Panc1 (cell line): ENCODE data around the gene MORF4L2. TPM values are rescaled to one million over a fixed set of nuclear protein-coding genes. Genes with fewer than 3 reads are reported as not detected.
"Not testable (repeated sequence)": the region's sequence is repeated elsewhere in the genome, so short reads cannot be mapped to it uniquely, and the experiment has no call there.

Source experiments
- ATAC-seq: fragments of 200-7000 bp; cut with Tn5 transposase; 2 replicates; pipeline ENCODE4 v1.9.1; 2020; ENCODE audit warnings: mild to moderate bottlenecking, moderate library complexity
- BruUV-seq: library from RNA; stranded (reverse); fragments of 400-500 nt; replicated peaks from 2 replicates; lab custom pipeline; 2021; lab: Mats Ljungman, UMichigan
- CTCF ChIA-PET: fragments of 300-600 bp; sonication (Branson Sonifier 250); formaldehyde crosslinking; loops from one replicate; lab custom pipeline; 2022; ENCODE audit warnings: antibody characterized with exemption; lab: Charles Lee
- POLR2A ChIA-PET: fragments of 300-600 bp; sonication (Branson Sonifier 250); formaldehyde crosslinking; loops from one replicate; lab custom pipeline; 2022; ENCODE audit warnings: antibody characterized with exemption; lab: Charles Lee
- DNase-seq: peaks from one replicate; pipeline ENCODE4 v3.0.0-alpha.2; 2010; ENCODE audit warnings: low read depth, low spot score
- H3K27ac ChIP-seq: 2 replicates; pipeline ENCODE4 v1.5.1; 2011; ENCODE audit warnings: mild to moderate bottlenecking, low read length, inconsistent platforms
- H3K27me3 ChIP-seq: fragments of 200-500 bp; sonication (Bioruptor generic); 2 replicates; pipeline ENCODE4 v1.6.0; 2014; ENCODE audit warnings: low read length, inconsistent platforms; ENCODE audit not compliant: control insufficient read depth, insufficient read depth
- H3K36me3 ChIP-seq: fragments of 200-500 bp; sonication (Bioruptor generic); 2 replicates; pipeline ENCODE4 v1.5.1; 2014; ENCODE audit warnings: inconsistent platforms, mild to moderate bottlenecking, low read length, moderate library complexity; ENCODE audit not compliant: control insufficient read depth, insufficient read depth
- H3K4me1 ChIP-seq: 2 replicates; pipeline ENCODE4 v1.5.1; 2011; ENCODE audit warnings: inconsistent platforms, mild to moderate bottlenecking, low read length, moderate library complexity; ENCODE audit not compliant: control insufficient read depth, insufficient read depth
- H3K4me3 ChIP-seq, 2 experiments: 2 replicates each; pipeline ENCODE4 v1.5.1; 2011 to 2012; ENCODE audit warnings: low read depth in 2 of 2, low read length in 2 of 2, mild to moderate bottlenecking in 2 of 2, inconsistent platforms in 1 of 2, moderate library complexity in 1 of 2
- H3K9me3 ChIP-seq: fragments of 200-500 bp; sonication (Bioruptor generic); 2 replicates; pipeline ENCODE4 v1.5.1; 2014; ENCODE audit warnings: low read depth, mild to moderate bottlenecking, inconsistent platforms, low read length, moderate library complexity; ENCODE audit not compliant: control insufficient read depth, insufficient read depth
- CTCF ChIP-seq: fragments of 450-650 bp; IDR thresholded peaks from 2 replicates; pipeline ENCODE4 v1.5.1; 2017; ENCODE audit warnings: mild to moderate bottlenecking
- POLR2AphosphoS5 ChIP-seq: IDR thresholded peaks from 2 replicates; pipeline ENCODE4 v1.6.1; 2012; ENCODE audit warnings: mild to moderate bottlenecking, low read depth, low read length, moderate library complexity
- SIN3A ChIP-seq: IDR thresholded peaks from 2 replicates; pipeline ENCODE4 v1.6.1; 2012; ENCODE audit warnings: low read depth, mild to moderate bottlenecking, low read length, moderate library complexity, borderline replicate concordance; ENCODE audit not compliant: insufficient read depth
- TCF7L2 ChIP-seq: IDR thresholded peaks from 2 replicates; pipeline ENCODE4 v1.6.1; 2011; ENCODE audit warnings: mild to moderate bottlenecking, low read depth, low read length, inconsistent platforms
- in situ Hi-C: cut with HindIII; loops from 2 replicates; pipeline ENCODE4 v1.10.0; 2016; ENCODE audit warnings: low sequenced_read_pairs, low pct_unique_long_range_greater_than_20kb
- intact Hi-C: fragments of 100-400 bp; cut with micrococcal nuclease; formaldehyde crosslinking; loops from one replicate; pipeline ENCODE4 v1.10.0; 2022; ENCODE audit not compliant: unreplicated experiment
- total RNA-seq: library from RNA; stranded (reverse); gene quantifications from one replicate; pipeline ENCODE4 v1.2.1, GENCODE V29; 2021; ENCODE audit not compliant: unreplicated experiment
- TF ChIP-seq, protein P1 (sequence below), 2 experiments: IDR thresholded peaks; 2 replicates each; pipeline ENCODE4 v1.6.1; 2011 to 2012; ENCODE audit warnings: low read depth in 2 of 2, control low read depth in 1 of 2, low read length in 1 of 2, mild to moderate bottlenecking in 1 of 2, moderate library complexity in 1 of 2; ENCODE audit not compliant: insufficient read depth in 1 of 2

The MORF4L2 gene
- total RNA-seq, 1 experiment from 2014 or later: 500 TPM

DNA sequence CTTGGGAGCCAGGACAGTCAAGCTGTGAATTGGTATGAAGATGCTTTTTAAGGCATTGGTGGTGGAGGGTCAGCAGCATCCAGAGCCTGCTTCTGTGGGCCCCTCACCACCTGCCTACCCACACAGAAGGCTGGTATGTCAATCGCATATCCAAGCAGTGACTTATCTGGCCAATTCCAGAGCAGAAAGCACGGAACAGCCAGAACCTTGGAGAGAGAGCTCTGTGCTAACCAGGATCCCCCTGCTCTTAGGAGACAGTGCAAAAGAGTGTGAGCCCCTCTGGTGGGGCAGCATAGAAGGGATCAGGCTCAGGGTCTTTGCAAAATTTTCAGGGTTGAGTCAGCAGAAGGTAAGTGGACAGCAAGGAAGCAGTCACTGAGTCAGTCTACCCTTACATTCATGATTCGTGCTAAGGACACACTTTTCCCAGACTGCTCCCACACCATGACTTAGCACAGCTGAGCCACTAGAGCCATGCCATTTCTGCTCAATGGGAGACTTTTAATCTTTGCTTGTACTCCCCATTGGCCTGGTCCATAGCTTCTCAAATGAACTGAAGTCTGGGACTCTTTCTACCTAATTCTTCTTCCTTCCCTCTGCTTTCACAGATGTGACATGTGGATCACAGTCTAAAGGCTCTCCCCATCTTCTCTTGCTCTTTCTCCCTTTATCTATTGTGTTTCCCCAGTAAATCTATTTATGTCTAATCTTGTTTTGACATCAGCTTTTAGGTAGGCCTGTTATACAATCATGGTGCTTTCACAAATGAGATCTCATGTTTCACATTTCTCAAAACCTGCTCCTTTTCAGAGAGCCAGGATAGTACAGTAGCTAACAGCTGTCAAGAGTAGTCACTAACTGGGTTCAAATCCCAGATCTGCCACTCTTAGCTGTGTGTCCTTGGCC, 20.0 kb downstream of the MORF4L2 start:
- ChIA-PET POLR2A (interaction anchor here (0.9 kb wide), 1 partner anchor 19 kb away, joined by 6 read pairs; no protein-coding TSS in a partner anchor), CTCF (interaction anchor here (1.1 kb wide), 1 partner anchor 133 kb away, joined by 3 read pairs; no protein-coding TSS in a partner anchor)
- Histone ChIP-seq H3K4me1 (no peaks in the 10 kb centered on the region), H3K9me3 (no peaks in the 10 kb centered on the region), H3K4me3 (no peak overlapping the region), H3K27ac (no peak overlapping the region; the same call in 1 of the 2 replicates), H3K36me3 (no peaks in the 10 kb centered on the region), H3K27me3 (no peaks in the 10 kb centered on the region)
- ATAC-seq (peak; percentile 55; the same call in 1 of the 2 replicates), DNase-seq (no peak)
- intact Hi-C loops: no loop called here
- TF ChIP-seq SIN3A (no peak), CTCF (no peak), POLR2AphosphoS5 (no peak), TCF7L2 (no peak)
- TF ChIP-seq, protein P1, sequence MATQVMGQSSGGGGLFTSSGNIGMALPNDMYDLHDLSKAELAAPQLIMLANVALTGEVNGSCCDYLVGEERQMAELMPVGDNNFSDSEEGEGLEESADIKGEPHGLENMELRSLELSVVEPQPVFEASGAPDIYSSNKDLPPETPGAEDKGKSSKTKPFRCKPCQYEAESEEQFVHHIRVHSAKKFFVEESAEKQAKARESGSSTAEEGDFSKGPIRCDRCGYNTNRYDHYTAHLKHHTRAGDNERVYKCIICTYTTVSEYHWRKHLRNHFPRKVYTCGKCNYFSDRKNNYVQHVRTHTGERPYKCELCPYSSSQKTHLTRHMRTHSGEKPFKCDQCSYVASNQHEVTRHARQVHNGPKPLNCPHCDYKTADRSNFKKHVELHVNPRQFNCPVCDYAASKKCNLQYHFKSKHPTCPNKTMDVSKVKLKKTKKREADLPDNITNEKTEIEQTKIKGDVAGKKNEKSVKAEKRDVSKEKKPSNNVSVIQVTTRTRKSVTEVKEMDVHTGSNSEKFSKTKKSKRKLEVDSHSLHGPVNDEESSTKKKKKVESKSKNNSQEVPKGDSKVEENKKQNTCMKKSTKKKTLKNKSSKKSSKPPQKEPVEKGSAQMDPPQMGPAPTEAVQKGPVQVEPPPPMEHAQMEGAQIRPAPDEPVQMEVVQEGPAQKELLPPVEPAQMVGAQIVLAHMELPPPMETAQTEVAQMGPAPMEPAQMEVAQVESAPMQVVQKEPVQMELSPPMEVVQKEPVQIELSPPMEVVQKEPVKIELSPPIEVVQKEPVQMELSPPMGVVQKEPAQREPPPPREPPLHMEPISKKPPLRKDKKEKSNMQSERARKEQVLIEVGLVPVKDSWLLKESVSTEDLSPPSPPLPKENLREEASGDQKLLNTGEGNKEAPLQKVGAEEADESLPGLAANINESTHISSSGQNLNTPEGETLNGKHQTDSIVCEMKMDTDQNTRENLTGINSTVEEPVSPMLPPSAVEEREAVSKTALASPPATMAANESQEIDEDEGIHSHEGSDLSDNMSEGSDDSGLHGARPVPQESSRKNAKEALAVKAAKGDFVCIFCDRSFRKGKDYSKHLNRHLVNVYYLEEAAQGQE (IDR thresholded peaks at IDR 0.05; ENCODE audit: insufficient read depth in 1 of 2, low read depth in 2 of 2, low read length in 1 of 2): no peak
- in situ Hi-C loops: no loop called here
- BruUV-seq: no TSS peak

DNA sequence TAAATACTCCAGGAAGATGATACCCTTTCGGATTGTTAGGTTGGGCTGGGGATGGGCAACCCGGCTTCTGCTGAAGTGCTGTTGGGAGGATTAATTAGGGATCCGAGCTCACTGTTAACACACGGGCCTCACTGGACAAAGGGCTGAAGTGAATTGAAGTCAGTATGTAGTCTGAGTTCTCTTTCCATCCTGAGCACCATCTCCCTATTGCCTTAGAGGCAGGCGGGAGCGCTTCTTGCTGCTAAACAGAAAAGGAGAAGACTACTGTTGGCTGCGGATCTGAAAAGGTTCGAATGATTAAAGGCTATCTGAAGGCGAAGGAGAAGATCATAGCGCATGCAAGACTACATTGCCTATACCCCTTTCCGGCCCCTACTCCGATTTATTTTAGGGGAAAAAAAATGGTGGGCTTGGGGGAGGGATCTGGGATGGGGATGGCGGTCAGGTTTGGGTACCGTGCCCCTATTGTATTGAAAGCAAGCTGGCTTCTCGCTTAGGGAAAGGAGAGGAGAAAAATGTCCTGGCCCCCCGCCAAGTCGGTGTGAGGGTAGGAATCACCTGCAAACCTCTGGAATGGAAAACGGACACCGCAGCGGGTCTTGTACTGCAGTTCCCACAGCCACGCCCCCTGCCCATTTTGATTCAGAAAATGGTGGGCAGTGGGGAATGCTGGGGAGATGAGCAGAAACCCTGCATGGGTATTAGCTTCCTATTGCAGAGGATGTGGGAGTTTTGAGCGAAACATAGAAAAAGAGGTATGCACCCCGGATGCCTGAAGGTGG, 22.3 kb downstream of the MORF4L2 start:
- DNase-seq (no peak), ATAC-seq (no peak)
- peaks cover 3% of the 10 kb centered on the region; the same call in 1 of the 2 replicates for H3K4me1 ChIP-seq
- in situ Hi-C loops (no loop called here), intact Hi-C loops (no loop called here)
- CTCF ChIA-PET: no interaction called here
- H3K36me3 ChIP-seq: no peaks in the 10 kb centered on the region
- no TSS peak for BruUV-seq
- H3K27me3 ChIP-seq: no peaks in the 10 kb centered on the region
- H3K4me3 ChIP-seq: no peak overlapping the region
- no peak for TF ChIP-seq TCF7L2
- TF ChIP-seq CTCF: no peak
- TF ChIP-seq POLR2AphosphoS5: no peak
- TF ChIP-seq SIN3A: no peak
- TF ChIP-seq, protein P1 (IDR thresholded peaks at IDR 0.05; ENCODE audit: insufficient read depth in 1 of 2, low read depth in 2 of 2, low read length in 1 of 2): no peak
- no peak overlapping the region for H3K27ac ChIP-seq
- no peaks in the 10 kb centered on the region; the same call in 1 of the 2 replicates for H3K9me3 ChIP-seq
- POLR2A ChIA-PET: no interaction called here

DNA sequence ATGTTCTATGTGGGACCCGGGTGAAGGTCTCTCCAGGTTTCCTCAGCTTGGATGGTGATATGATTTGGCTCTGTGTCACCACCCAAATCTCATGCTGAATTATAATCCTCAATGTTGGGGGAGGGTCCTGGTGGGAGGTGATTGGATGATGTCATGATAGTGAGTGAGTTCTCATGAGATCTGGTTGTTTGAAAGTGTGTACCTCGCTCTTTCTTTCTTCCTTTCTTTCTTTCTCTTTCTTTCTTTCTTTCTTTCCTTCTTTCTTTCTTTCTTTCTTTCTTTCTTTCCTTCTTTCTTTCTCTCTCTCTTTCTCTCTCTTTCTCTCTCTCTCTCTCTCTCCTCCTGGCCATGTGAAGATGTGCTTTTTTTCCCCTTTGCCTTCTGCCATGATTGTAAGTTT, 27.0 kb downstream of the MORF4L2 start:
- H3K4me3 ChIP-seq, H3K36me3 ChIP-seq, BruUV-seq, in situ Hi-C loops, H3K9me3 ChIP-seq, CTCF ChIA-PET, POLR2A ChIA-PET, H3K27me3 ChIP-seq, DNase-seq, intact Hi-C loops: not testable (repeated sequence)
- Histone ChIP-seq H3K27ac (peak overlapping the region; percentile 86), H3K4me1 (peaks cover 32% of the 10 kb centered on the region)
- ATAC-seq: 0 out of 2 replicates have a peak, but pooled peaks have one; percentile 2
